ENCODE results near the gene GAPT.

Gene GAPT

GRCh38 chr5:58499941-58500340 is 8.7 kb downstream of the GAPT start:
- DNase-seq (ENCODE audit: low read depth) = no peak
- no peak for TF ChIP-seq CTCF (conservative IDR thresholded peaks at IDR 0.05; ENCODE audit: low read depth, low read length)
- no peak overlapping the region for H3K4me3 ChIP-seq (ENCODE audit: low read length)

- no peak overlapping the region for H3K4me3 ChIP-seq (ENCODE audit: low read length)
- no peak for DNase-seq (ENCODE audit: low read depth)
- TF ChIP-seq CTCF (conservative IDR thresholded peaks at IDR 0.05; ENCODE audit: low read depth, low read length) = peak; percentile 10
These were observed 10.7 kb downstream of the GAPT start for GRCh38 chr5:58501778-58502417.

GRCh38 chr5:58503390-58504046 is 12.3 kb downstream of the GAPT start:
- no peak overlapping the region for H3K4me3 ChIP-seq (ENCODE audit: low read length)
- no peak for TF ChIP-seq CTCF (conservative IDR thresholded peaks at IDR 0.05; ENCODE audit: low read depth, low read length)
- no peak for DNase-seq (ENCODE audit: low read depth)

GRCh38 chr5:58504766-58505165 is 13.5 kb downstream of the GAPT start:
- DNase-seq (ENCODE audit: low read depth) = no peak
- no peak overlapping the region for H3K4me3 ChIP-seq (ENCODE audit: low read length)
- TF ChIP-seq CTCF (conservative IDR thresholded peaks at IDR 0.05; ENCODE audit: low read depth, low read length) = no peak

- no peak for DNase-seq (ENCODE audit: low read depth)
- H3K4me3 ChIP-seq (ENCODE audit: low read length) = no peak overlapping the region
- TF ChIP-seq CTCF (conservative IDR thresholded peaks at IDR 0.05; ENCODE audit: low read depth, low read length) = no peak
These were observed 14.3 kb downstream of the GAPT start for GRCh38 chr5:58505502-58505901.

- no peak overlapping the region for H3K4me3 ChIP-seq (ENCODE audit: low read length)
- no peak for TF ChIP-seq CTCF (conservative IDR thresholded peaks at IDR 0.05; ENCODE audit: low read depth, low read length)
- no peak for DNase-seq (ENCODE audit: low read depth)
These were observed 14.9 kb downstream of the GAPT start for GRCh38 chr5:58505971-58506640.

Data from retinal pigment epithelial cell (primary cell).